Dendritic cell treated with granulocyte-macrophage colony-stimulating factor and Interleukin-4, amounts not matched to agents 40 ng/mL and 50 ng/mL, for 4 days (primary cell): ENCODE results near the gene HAND2.

ENCODE experiments used
- H3K27ac Mint-ChIP-seq: one replicate; pipeline ENCODE4 v1.8.0; 2022; ENCODE audit warnings: mild to moderate bottlenecking, mixed read lengths
- H3K27me3 Mint-ChIP-seq: one replicate; pipeline ENCODE4 v1.8.0; 2022; ENCODE audit warnings: mild to moderate bottlenecking, mixed read lengths
- H3K36me3 Mint-ChIP-seq: one replicate; pipeline ENCODE4 v1.8.0; 2022; ENCODE audit warnings: low read depth, mixed read lengths
- H3K4me1 Mint-ChIP-seq: one replicate; pipeline ENCODE4 v1.8.0; 2022; ENCODE audit warnings: low read depth, mixed read lengths
- H3K4me3 Mint-ChIP-seq: one replicate; pipeline ENCODE4 v1.8.0; 2022; ENCODE audit warnings: mild to moderate bottlenecking, moderate library complexity, mixed read lengths
- H3K9me3 Mint-ChIP-seq: one replicate; pipeline ENCODE4 v1.8.0; 2022; ENCODE audit warnings: mixed read lengths
- intact Hi-C: fragments of 100-400 bp; cut with micrococcal nuclease; formaldehyde crosslinking; loops from one replicate; pipeline ENCODE4 v1.15.0; 2022

The HAND2 gene

GRCh38 chr4:173545440-173545839, 15.4 kb upstream of the HAND2 start:
- intact Hi-C loops = no loop called here
- H3K4me3 Mint-ChIP-seq = no peak overlapping the region
- H3K4me1 Mint-ChIP-seq = peaks cover 10% of the 10 kb centered on the region
- H3K27ac Mint-ChIP-seq = no peak overlapping the region
- no peaks in the 10 kb centered on the region for H3K9me3 Mint-ChIP-seq
- no peaks in the 10 kb centered on the region for H3K36me3 Mint-ChIP-seq
- peaks cover 61% of the 10 kb centered on the region for H3K27me3 Mint-ChIP-seq

DNA sequence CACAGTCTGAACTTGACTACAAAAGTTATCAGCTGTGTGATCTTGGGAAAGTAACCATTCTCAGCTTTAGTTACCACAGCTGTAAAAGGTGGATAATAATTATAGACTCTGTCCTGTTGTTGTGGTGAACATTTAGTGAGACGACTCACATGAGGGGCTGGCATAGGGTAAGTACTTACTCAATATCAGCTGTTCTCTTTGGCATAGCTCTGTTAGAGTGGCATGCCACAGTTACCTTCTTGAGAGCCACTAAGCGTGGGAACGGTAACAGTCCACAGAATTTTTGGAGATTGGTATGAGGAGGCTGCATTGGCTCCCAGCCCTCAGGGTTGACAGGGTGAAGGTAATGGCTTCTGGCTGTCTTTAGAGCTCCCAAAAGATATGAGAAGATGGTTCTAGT, 13.2 kb upstream of the HAND2 start:
- no peak overlapping the region for H3K27ac Mint-ChIP-seq
- H3K36me3 Mint-ChIP-seq = no peaks in the 10 kb centered on the region
- H3K9me3 Mint-ChIP-seq = no peaks in the 10 kb centered on the region
- peaks cover 71% of the 10 kb centered on the region for H3K27me3 Mint-ChIP-seq
- intact Hi-C loops = no loop called here
- H3K4me1 Mint-ChIP-seq = peaks cover 20% of the 10 kb centered on the region
- no peak overlapping the region for H3K4me3 Mint-ChIP-seq

- intact Hi-C loops = no loop called here
- H3K27ac Mint-ChIP-seq = no peak overlapping the region
- H3K4me3 Mint-ChIP-seq = no peak overlapping the region
- H3K36me3 Mint-ChIP-seq = no peaks in the 10 kb centered on the region
- H3K27me3 Mint-ChIP-seq = peaks cover 78% of the 10 kb centered on the region
- H3K9me3 Mint-ChIP-seq = no peaks in the 10 kb centered on the region
- peaks cover 25% of the 10 kb centered on the region for H3K4me1 Mint-ChIP-seq
Measured at GRCh38 chr4:173539986-173540385, 10.0 kb upstream of the HAND2 start.

DNA sequence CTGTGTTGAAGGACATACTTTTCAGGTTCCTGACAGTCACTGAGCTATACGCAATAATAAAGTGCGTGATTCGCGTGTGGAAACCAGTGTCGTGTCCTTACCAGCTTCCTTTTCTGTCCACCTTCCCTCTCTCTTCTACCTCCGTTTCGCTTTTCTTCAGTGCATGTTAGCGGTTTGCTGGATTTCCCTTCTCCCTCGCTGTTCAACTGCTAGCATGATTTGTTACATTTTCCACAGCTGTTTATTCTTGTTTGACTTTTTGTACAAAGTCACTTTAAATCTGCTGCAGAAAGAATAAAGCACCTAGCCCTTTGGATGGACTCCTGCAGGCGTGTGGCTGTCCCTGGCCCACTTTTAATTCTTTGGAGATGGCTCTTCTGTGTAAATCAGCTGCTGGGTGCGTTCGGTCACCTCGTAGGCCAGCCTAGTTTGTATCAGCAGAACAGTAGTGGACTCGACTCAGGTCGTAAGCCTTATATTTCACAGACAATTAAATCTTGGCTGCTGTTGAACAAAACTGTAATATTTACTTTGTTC, 8.9 kb upstream of the HAND2 start:
- H3K4me1 Mint-ChIP-seq = peaks cover 25% of the 10 kb centered on the region
- peak overlapping the region; percentile 74 for H3K4me3 Mint-ChIP-seq
- no peaks in the 10 kb centered on the region for H3K36me3 Mint-ChIP-seq
- intact Hi-C loops = no loop called here
- H3K27me3 Mint-ChIP-seq = peaks cover 84% of the 10 kb centered on the region
- H3K9me3 Mint-ChIP-seq = no peaks in the 10 kb centered on the region
- no peak overlapping the region for H3K27ac Mint-ChIP-seq

GRCh38 chr4:173538148-173538908, 8.3 kb upstream of the HAND2 start:
- H3K36me3 Mint-ChIP-seq = no peaks in the 10 kb centered on the region
- H3K9me3 Mint-ChIP-seq = no peaks in the 10 kb centered on the region
- peaks cover 25% of the 10 kb centered on the region for H3K4me1 Mint-ChIP-seq
- no peak overlapping the region for H3K27ac Mint-ChIP-seq
- intact Hi-C loops = no loop called here
- H3K4me3 Mint-ChIP-seq = peak overlapping the region; percentile 74
- H3K27me3 Mint-ChIP-seq = peaks cover 84% of the 10 kb centered on the region

- no peak overlapping the region for H3K27ac Mint-ChIP-seq
- peaks cover 88% of the 10 kb centered on the region for H3K27me3 Mint-ChIP-seq
- no peaks in the 10 kb centered on the region for H3K36me3 Mint-ChIP-seq
- H3K4me3 Mint-ChIP-seq = peak overlapping the region; percentile 74
- intact Hi-C loops = no loop called here
- no peaks in the 10 kb centered on the region for H3K9me3 Mint-ChIP-seq
- H3K4me1 Mint-ChIP-seq = peaks cover 25% of the 10 kb centered on the region
Measured at GRCh38 chr4:173537613-173538147, 7.7 kb upstream of the HAND2 start.

DNA sequence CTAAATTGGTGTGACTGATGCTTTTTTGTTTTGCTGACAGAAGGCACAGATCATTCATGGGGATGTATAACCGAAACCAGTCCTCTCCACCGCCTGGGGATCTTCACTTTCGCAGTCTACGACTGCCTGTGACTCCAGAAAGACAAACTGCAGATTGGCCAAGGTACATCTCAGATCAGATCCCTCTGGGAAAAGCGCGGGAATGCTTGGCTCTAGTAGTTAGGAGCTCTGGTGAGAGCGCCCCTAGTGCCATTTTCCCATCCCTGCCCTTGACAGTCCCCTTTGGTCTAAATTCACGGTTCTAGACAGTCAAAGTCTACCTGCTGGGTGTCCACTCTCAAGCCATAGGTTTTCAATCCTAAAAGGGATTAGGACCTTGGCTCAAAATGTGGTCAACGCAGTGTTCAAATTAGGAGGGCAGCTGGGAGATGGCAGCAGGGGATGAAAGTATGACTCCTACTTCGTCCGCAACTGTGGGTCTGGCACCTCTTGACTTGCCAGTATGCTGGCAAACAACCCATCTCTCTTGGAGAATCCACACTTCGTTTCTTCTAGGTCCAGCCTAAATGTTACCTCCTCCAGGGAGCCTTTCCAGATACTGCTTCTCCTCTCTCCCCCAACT, 6.9 kb upstream of the HAND2 start:
- Mint-ChIP-seq H3K9me3 (no peaks in the 10 kb centered on the region), H3K4me1 (peaks cover 25% of the 10 kb centered on the region), H3K4me3 (no peak overlapping the region), H3K36me3 (no peaks in the 10 kb centered on the region), H3K27me3 (peaks cover 92% of the 10 kb centered on the region), H3K27ac (no peak overlapping the region)
- intact Hi-C loops = no loop called here

- Mint-ChIP-seq H3K36me3 (no peaks in the 10 kb centered on the region), H3K4me1 (peaks cover 25% of the 10 kb centered on the region), H3K27ac (no peak overlapping the region), H3K9me3 (no peaks in the 10 kb centered on the region), H3K27me3 (peaks cover 95% of the 10 kb centered on the region), H3K4me3 (no peak overlapping the region)
- intact Hi-C loops = no loop called here
Measured at GRCh38 chr4:173535957-173536356, 5.9 kb upstream of the HAND2 start.

GRCh38 chr4:173535165-173535902, 5.3 kb upstream of the HAND2 start:
- no peak overlapping the region for H3K27ac Mint-ChIP-seq
- peaks cover 25% of the 10 kb centered on the region for H3K4me1 Mint-ChIP-seq
- no peak overlapping the region for H3K4me3 Mint-ChIP-seq
- H3K9me3 Mint-ChIP-seq = no peaks in the 10 kb centered on the region
- peaks cover 98% of the 10 kb centered on the region for H3K27me3 Mint-ChIP-seq
- intact Hi-C loops = no loop called here
- H3K36me3 Mint-ChIP-seq = no peaks in the 10 kb centered on the region

DNA sequence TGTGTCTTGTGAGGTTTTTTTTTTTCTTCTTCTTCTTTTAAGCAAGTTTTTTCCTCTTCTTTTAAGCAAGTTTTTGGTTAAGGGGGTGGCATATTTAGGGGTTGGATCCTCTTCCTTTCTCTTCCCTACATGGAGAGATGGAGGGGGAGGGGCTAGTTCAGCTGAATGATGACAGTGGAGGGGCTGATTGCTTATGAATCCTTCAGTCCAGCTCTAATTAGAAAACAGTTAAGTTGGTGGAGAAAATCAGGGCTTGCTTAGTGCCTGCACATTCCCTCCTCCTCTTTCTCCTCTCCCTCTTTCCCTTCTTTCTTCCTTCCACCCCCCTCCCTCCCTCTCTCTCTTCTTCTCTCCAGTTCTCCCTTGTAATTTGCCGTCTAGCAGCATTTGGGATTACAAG, 4.4 kb upstream of the HAND2 start:
- no peaks in the 10 kb centered on the region for H3K9me3 Mint-ChIP-seq
- H3K27me3 Mint-ChIP-seq = peaks cover 98% of the 10 kb centered on the region
- H3K27ac Mint-ChIP-seq = no peak overlapping the region
- no peak overlapping the region for H3K4me3 Mint-ChIP-seq
- no peaks in the 10 kb centered on the region for H3K36me3 Mint-ChIP-seq
- intact Hi-C loops = loop anchor here (5.0 kb wide), 1 partner anchor 37 kb away; no protein-coding TSS in a partner anchor
- H3K4me1 Mint-ChIP-seq = peaks cover 31% of the 10 kb centered on the region

GRCh38 chr4:173532725-173533511, 2.9 kb upstream of the HAND2 start:
- Mint-ChIP-seq H3K27ac (no peak overlapping the region), H3K4me3 (no peak overlapping the region), H3K4me1 (peaks cover 24% of the 10 kb centered on the region), H3K27me3 (peaks cover 92% of the 10 kb centered on the region), H3K9me3 (no peaks in the 10 kb centered on the region), H3K36me3 (no peaks in the 10 kb centered on the region)
- intact Hi-C loops = loop anchor here (5.0 kb wide), 1 partner anchor 36 kb away; no protein-coding TSS in a partner anchor

GRCh38 chr4:173531086-173531965, 1.3 kb upstream of the HAND2 start:
- peaks cover 12% of the 10 kb centered on the region for H3K4me1 Mint-ChIP-seq
- intact Hi-C loops = loop anchor here (5.0 kb wide), 1 partner anchor 34 kb away; no protein-coding TSS in a partner anchor

More at GRCh38 chr4:173531086-173531965, 1.3 kb upstream of the HAND2 start:
- no peaks in the 10 kb centered on the region for H3K36me3 Mint-ChIP-seq
- no peak overlapping the region for H3K27ac Mint-ChIP-seq
- H3K9me3 Mint-ChIP-seq = no peaks in the 10 kb centered on the region
- no peak overlapping the region for H3K4me3 Mint-ChIP-seq
- peaks cover 92% of the 10 kb centered on the region for H3K27me3 Mint-ChIP-seq
